ENCODE measurements around the gene NCBP2L. TPM values are rescaled to one million over a fixed set of nuclear protein-coding genes. Genes with fewer than 3 reads are reported as not detected.
A peak's percentile ranks its signal among the peaks of the same experiment; 100 is the strongest.

The NCBP2L gene
- total RNA-seq, 1 donor from 2014 or later: not detected

- peak overlapping the region; percentile 83 for H3K4me3 Mint-ChIP-seq
- H3K9me3 Mint-ChIP-seq: no peaks in the 10 kb centered on the region
- intact Hi-C loops (cut with micrococcal nuclease): loop anchor here (5.0 kb wide), 1 partner anchor 155 kb away; no protein-coding TSS in a partner anchor
- H3K4me1 Mint-ChIP-seq (ENCODE audit: low read depth): peaks cover 34% of the 10 kb centered on the region
- H3K36me3 Mint-ChIP-seq (ENCODE audit: low read depth): peaks cover 4% of the 10 kb centered on the region
- no peak for DNase-seq (ENCODE audit: low spot score)
- H3K27me3 Mint-ChIP-seq (ENCODE audit: insufficient read depth): peaks cover 8% of the 10 kb centered on the region
- H3K27ac Mint-ChIP-seq: peak overlapping the region; percentile 86
Measured at GRCh38 chrX:107827030-107827831, 49.7 kb downstream of the NCBP2L start.

DNA sequence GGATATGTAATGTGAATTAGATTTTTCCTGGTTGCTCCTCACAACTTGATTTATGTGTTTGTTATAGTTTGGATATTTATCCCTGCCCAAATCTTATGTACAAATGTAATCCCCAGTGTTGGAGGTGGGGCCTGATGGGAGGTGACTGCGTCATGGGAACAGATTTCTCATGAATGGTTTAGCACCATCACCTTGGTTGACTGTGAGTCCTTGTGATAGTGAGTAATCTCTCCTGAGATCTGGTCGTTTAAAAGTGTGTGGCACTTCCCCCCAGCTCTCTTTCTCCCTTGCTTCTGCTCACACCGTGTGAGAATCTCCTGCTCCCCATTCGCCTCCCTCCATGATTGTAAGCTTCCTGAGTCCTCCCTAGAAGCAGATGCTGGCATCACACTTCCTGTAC, 50.3 kb downstream of the NCBP2L start:
- H3K4me1 Mint-ChIP-seq (ENCODE audit: low read depth): peaks cover 34% of the 10 kb centered on the region
- H3K27me3 Mint-ChIP-seq (ENCODE audit: insufficient read depth): peaks cover 8% of the 10 kb centered on the region
- no peak for DNase-seq (ENCODE audit: low spot score)
- no peaks in the 10 kb centered on the region for H3K9me3 Mint-ChIP-seq
- intact Hi-C loops (cut with micrococcal nuclease): loop anchor here (5.0 kb wide), 1 partner anchor 156 kb away; no protein-coding TSS in a partner anchor
- no peak overlapping the region for H3K27ac Mint-ChIP-seq
- peaks cover 4% of the 10 kb centered on the region for H3K36me3 Mint-ChIP-seq (ENCODE audit: low read depth)
- H3K4me3 Mint-ChIP-seq: peak overlapping the region; percentile 52

DNA sequence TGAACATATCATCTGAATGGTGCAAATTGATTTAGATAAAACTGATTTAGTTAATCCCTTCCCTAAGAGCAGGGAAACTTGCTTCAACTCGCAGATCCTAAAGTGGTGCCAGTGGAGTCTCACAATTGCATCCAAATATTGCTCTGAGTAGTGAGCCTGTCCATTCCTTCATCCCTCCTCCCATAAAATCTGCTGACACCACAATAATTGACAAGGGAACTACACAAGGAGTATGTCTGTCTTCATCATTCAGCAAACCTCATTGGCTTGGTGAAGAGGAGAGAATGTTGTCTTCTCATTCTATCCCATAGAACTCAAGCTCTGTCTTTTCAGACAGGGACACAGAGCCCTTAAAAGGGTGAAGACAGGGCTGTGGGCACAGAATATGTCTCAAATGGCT, 52.3 kb downstream of the NCBP2L start:
- Mint-ChIP-seq H3K4me1 (ENCODE audit: low read depth) (peaks cover 24% of the 10 kb centered on the region), H3K27ac (no peak overlapping the region), H3K9me3 (no peaks in the 10 kb centered on the region), H3K27me3 (ENCODE audit: insufficient read depth) (peaks cover 2% of the 10 kb centered on the region), H3K4me3 (no peak overlapping the region), H3K36me3 (ENCODE audit: low read depth) (peaks cover 4% of the 10 kb centered on the region)
- intact Hi-C loops (cut with micrococcal nuclease): loop anchor here (5.0 kb wide), 1 partner anchor 158 kb away; no protein-coding TSS in a partner anchor
- DNase-seq (ENCODE audit: low spot score): no peak

DNA sequence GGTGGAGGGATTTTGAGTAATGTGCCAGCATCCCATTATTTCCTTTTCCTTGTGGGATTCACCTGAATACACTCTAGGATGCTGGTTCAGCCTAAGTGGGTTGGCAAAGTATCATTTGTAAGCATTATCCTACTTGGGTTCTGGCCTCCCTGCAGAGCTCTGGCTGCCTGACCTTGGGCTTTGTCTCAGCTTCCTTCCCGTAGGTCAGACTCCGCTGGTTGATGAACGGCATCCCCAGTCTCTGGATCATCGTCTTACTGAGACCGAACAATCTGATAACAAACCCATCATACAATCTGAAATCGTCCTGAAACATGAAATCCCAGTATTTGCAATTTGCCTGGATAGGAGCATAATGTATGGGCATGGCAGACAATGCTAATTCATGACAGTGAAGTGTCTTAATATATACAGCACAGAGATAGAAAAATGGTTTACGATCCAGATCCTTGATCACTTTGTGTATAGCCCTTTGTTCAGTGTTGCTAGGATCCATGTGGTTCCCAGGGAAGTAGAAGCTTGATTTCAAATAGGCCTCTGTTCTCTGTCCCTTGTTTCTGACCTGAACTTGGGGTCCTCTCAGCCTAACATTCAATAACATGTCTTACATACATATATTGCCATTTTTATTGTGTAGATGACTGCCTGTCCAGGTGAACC, 53.7 kb downstream of the NCBP2L start:
- peaks cover 4% of the 10 kb centered on the region for H3K36me3 Mint-ChIP-seq (ENCODE audit: low read depth)
- DNase-seq (ENCODE audit: low spot score): no peak
- peaks cover 14% of the 10 kb centered on the region for H3K4me1 Mint-ChIP-seq (ENCODE audit: low read depth)
- no peak overlapping the region for H3K27ac Mint-ChIP-seq
- H3K4me3 Mint-ChIP-seq: no peak overlapping the region
- H3K27me3 Mint-ChIP-seq (ENCODE audit: insufficient read depth): no peaks in the 10 kb centered on the region
- no peaks in the 10 kb centered on the region for H3K9me3 Mint-ChIP-seq
- intact Hi-C loops (cut with micrococcal nuclease): no loop called here

DNA sequence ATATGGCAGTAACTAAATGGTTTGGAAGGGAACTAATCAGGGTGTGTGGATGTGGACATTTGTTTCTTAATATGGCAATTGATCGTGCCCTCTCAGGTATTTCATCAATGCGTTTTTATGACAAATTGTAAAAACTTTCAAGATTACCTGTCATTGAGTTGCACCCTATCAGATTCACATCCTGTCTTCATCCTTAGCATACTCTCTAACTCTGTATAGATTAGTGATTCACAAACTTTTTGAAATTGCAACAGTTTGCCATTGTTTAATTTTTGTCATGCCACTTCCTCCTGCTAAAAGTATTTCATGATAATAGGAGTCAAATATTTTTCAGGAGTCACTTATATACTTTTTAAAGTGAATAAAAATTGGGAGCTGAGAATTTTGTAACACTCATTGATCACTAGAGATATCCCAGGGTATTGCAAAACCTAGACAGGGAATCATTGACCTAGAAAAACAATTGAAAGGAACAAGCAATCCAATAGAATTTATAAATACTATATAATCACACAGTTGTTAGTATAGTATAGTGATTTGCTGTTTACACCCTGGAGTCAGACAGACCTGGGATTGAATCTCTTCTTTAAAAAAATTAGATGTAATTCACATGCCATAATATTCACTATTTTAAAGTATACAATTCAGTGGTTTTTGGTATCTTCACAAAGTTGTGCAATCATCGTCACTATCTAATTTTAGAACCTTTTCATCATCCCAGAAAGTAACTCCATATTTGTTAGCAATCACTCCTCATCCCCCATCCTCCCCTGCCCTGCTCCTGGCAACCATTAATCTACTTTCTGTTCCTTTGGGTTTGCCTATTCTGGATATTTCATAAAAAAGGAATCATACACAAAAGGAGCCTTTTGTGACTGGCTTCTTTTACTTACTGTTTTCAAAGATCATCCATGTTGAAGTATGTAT, 57.0 kb downstream of the NCBP2L start:
- Mint-ChIP-seq H3K36me3 (ENCODE audit: low read depth) (no peaks in the 10 kb centered on the region), H3K9me3 (no peaks in the 10 kb centered on the region), H3K27me3 (ENCODE audit: insufficient read depth) (no peaks in the 10 kb centered on the region), H3K27ac (no peak overlapping the region), H3K4me3 (no peak overlapping the region), H3K4me1 (ENCODE audit: low read depth) (no peaks in the 10 kb centered on the region)
- intact Hi-C loops (cut with micrococcal nuclease): no loop called here
- no peak for DNase-seq (ENCODE audit: low spot score)

DNA sequence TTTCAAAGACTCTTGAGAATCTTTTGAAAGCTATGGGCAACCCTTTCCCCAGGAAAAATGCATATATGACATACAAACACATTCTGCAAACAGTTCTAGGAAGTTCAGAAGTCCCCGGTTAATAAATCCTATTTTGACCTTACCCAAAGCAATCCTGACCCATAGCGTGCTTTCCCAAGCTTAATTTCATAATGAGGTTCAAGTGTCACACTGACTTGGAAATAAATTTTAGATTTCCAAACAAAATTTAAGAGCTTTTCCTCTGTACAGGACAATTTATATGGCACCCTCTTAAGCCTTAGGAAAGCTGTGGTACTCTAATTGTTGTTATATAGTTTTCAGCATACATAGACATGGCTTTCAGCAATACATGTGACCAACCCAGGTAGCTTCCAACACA, 59.4 kb downstream of the NCBP2L start:
- intact Hi-C loops (cut with micrococcal nuclease): no loop called here
- no peak overlapping the region for H3K4me3 Mint-ChIP-seq
- no peaks in the 10 kb centered on the region for H3K27me3 Mint-ChIP-seq (ENCODE audit: insufficient read depth)

GRCh38 chrX:107840971-107841370, 63.4 kb downstream of the NCBP2L start:
- Mint-ChIP-seq H3K9me3 (no peaks in the 10 kb centered on the region), H3K36me3 (ENCODE audit: low read depth) (peaks cover 5% of the 10 kb centered on the region), H3K27me3 (ENCODE audit: insufficient read depth) (no peaks in the 10 kb centered on the region), H3K27ac (no peak overlapping the region), H3K4me3 (no peak overlapping the region), H3K4me1 (ENCODE audit: low read depth) (no peaks in the 10 kb centered on the region)
- no peak for DNase-seq (ENCODE audit: low spot score)
- intact Hi-C loops (cut with micrococcal nuclease): no loop called here

More for the DNA sequence above, 59.4 kb downstream of the NCBP2L start:
- Mint-ChIP-seq H3K27ac (no peak overlapping the region), H3K9me3 (no peaks in the 10 kb centered on the region), H3K36me3 (ENCODE audit: low read depth) (peaks cover 5% of the 10 kb centered on the region), H3K4me1 (ENCODE audit: low read depth) (no peaks in the 10 kb centered on the region)
- no peak for DNase-seq (ENCODE audit: low spot score)

- no peak overlapping the region for H3K4me3 Mint-ChIP-seq
- no peaks in the 10 kb centered on the region for H3K4me1 Mint-ChIP-seq (ENCODE audit: low read depth)
- DNase-seq (ENCODE audit: low spot score): no peak
- H3K27ac Mint-ChIP-seq: no peak overlapping the region
- H3K27me3 Mint-ChIP-seq (ENCODE audit: insufficient read depth): no peaks in the 10 kb centered on the region
- intact Hi-C loops (cut with micrococcal nuclease): no loop called here
- H3K36me3 Mint-ChIP-seq (ENCODE audit: low read depth): peaks cover 5% of the 10 kb centered on the region
- no peaks in the 10 kb centered on the region for H3K9me3 Mint-ChIP-seq
Measured at GRCh38 chrX:107842715-107843400, 65.3 kb downstream of the NCBP2L start.

Other genes with a start within 250 kb of the NCBP2L start
- 97.9 and 101 TPM in 2 replicates for gene PRPS1, start 149.2 kb upstream of the NCBP2L start, total RNA-seq
- 30.0 and 30.6 TPM in 2 replicates for gene TSC22D3, start 1.9 kb upstream of the NCBP2L start, total RNA-seq
- 5.1 and 6.6 TPM in 2 replicates for gene MID2, start 48.1 kb downstream of the NCBP2L start, total RNA-seq
- gene TEX13B, start 204.6 kb downstream of the NCBP2L start, total RNA-seq: not detected in 2 replicates

All from activated T-helper 1 cell treated with anti-CD3 and anti-CD28 coated beads, Interleukin-12 subunit alpha, Interleukin-12 subunit beta, Interleukin-2, Interleukin-4 antibody, amounts not matched to agents 30 ng/mL and 10 ng/mL and 1 ng/mL, durations not matched to agents 14 hours and 24 hours and 36 hours (primary cell).